GDM1 (cell line): ENCODE measurements around the gene EZR.

Experiments
- DNase-seq: peaks from one replicate; lab custom pipeline; 2025; lab: John Stamatoyannopoulos, UW

The EZR gene

DNA sequence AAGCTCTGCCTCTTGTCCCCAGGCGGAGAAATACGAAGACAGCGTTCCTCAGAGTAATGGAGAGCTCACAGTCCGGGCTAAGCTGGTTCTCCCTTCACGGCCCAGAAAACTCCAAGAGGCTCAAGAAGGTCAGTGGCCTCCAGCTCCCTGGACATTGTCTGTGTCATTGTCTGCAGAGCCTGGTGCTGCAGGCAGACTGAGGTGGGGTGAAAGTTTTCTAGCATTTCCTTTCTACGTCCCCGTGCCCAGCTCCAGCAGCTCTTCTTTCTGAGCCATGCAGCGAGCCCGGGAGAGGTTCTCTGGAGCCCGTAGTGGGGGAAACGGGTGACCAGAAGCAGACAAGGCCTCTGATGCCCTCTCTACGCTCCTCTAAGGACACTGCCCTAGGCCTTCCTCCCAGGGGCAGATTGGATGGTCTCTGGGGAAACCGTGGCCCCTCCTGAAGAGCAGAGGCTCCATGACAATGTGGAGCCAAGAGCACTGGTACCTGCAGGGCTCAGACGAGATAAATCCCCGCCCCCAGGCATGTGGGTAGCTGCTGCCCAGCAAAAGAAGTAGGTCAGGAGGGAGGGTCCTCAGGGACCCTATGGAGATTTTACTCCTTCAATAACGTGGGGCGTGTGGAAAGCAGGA, 58.4 kb downstream of the EZR start:
- DNase-seq, result no peak

DNA sequence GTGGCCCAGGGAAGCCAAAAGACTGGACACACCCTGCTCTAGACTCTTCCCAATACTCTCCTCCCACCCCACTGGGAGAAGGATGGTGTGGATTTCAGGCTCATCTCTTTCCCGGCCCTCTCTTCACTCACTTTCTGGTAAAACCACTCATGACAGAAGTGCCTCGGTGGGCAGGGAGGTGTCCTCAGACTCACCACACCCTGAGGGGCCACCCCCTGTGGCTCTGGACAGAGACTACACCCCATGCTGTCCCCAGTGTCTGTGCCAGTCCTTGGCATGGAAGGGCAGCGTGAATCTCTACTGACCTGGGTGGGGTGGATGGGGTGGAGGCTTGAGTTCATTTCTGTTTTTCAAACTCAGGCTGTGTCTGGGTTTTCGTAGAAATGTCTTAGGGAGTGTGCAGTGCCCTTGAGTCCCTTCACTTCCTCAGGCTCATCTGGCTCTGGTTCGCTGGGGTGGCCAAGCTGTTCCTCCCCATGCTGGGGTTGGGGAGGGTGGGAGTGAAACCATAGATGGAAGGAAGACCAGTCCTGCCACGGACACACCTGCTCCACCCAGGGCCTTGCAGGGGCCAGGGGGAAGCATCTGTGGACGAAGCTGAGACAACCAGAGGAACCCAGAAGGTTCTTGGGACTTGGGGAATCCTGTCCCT, 59.1 kb downstream of the EZR start:
- DNase-seq, result no peak

DNA sequence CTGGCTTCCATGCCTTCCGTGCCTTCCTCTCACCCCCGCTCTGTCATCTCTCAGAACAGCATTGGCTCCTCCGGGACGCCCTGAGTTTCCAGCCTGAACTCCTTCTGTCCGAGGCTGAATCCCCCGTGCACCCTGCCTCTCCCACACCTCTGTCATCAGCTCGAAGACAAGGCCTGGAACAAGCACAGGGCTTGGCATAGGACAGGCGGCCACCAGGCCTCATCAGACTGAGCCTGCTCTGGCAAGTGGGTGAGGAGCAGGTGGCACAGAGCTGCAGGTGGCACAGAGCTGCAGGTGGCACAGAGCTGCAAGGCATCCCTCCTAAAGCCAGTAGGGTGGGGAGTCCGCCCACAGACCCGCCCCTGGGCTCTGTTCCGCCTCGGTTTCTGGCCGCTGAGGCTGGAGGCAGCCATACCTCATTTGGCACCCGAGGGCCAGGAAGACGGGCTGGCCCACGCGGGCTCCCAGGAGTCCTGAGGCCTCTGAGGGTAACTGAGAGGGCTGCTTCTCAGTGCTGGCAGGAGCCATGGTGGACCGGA, 60.2 kb downstream of the EZR start:
- no peak for DNase-seq

DNA sequence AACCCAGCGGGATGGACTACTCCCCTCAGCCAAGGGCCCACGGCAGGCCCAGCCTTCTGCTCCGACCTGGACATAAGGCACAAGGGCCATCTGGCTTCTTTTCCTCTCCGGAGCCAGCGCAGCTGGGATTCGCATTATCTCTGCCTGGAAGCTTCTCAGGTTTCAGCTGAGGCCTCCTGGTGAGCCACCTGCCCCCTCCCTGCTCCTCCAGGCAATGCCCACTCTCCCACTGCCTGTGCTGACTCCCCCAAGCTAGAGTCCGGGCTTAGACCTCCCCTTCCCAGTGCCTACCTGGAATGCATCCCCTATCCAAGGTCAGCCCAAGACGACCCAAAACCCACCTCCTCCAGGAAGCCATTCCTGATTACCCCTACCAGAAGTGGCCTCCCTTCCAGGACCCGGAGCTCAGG, 60.7 kb downstream of the EZR start:
- DNase-seq, result no peak

DNA sequence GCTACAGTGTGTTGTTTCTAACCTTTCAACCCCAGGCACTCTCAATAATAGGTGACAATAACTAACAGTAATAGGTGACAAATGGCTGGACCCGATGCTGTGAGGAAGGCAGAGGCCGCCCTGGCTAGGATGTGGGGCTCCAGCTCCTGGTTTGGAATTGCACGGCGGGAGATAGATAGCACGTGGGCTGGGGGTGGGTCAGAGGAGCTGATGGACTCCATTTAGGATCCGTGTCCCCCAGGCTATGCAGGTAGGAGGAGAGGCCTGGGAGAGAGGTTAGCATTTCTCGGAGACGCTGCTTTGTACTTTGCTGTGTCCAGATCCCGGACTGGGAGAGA, 61.4 kb downstream of the EZR start:
- no peak for DNase-seq

DNA sequence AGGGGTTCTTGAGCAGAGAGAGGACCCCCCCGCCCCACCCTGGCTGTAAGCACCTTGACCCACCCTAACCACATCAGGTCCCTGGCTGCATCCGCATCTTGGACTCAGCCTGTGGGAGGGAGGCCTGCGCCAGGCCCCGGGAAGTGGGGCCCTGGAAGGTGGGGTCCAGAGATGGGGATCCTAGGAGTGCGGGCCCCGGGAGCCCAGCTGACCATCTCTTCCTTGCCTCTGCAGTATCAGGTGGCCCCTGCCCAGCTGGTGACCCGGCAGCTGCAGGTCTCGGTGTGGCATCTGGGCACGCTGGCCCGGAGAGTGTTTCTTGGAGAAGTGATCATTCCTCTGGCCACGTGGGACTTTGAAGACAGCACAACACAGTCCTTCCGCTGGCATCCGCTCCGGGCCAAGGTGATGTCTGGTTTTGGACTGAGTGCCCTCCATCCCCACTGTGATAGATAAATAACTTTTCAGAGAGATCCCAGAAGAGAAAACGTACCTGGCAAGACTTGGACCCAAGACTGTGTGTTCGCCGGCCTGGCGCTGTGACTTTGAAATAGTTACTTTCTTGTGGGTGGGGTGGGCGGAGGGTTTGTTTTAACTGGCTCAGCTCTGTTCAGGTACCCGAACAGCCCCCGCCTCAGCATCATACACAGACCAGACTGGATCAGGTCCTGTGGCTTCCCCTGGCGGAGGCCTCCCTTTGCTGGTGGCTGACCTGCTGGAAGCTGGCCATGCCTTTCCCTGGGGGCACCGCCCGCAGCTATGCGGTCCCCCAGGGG, 62.0 kb downstream of the EZR start:
- no peak for DNase-seq

DNA sequence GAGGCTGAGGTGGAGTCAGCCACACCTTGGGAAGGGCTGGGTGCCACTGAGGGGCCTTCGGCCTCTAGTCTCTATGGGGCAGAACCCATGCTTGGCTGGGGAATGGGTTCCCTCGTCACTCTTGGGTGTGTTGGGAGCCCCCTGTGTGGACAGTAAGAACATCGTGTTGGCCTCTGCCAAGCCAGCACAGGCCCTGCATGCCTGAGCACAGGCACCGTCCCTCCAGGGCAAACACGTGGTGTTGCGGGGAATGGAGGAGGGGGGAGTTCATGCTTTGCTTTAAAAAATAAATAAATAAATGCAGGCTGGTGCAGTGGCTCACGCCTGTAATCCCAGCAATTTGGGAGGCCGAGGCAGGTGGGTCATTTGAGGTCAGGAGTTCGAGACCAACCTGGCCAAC, 63.0 kb downstream of the EZR start:
- DNase-seq, result no peak

DNA sequence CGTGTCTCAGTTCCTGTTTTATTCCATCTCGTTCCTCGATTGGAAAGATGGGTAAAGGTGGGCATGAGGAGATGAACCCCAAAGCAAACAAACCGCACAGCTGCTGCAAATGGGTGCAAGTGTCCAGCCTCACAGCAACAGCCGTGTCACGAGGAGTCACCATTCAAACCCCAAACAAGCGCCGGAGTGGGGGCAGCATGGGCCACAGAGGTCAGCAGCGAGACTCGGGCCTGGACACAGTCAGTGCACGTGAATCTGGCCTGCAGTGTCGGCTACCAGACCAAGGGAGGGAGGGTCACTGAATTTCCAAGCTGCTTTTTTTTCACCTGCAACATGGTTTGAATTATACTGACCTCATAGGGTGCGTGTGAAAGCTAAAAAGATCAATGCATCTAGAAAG, 63.5 kb downstream of the EZR start:
- DNase-seq, result no peak

DNA sequence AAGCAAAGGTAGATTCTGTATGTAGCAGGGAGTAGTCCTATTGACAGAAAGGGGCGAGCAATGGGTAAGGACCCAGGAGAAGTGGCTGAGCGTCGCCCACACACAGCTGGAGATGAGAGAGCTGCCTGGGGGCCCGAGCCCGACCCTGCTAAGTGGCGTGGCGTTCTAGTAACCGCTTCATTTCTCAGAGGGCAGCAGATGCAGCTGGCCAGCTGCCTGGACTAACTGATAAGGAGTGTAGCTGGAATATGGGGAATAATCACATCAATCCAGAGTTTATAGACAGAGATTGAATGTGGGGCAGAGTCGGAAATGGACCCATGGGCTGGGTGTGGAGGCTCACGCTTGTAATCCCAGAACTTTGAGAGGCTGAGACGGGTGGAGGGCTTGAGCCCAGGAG, 64.4 kb downstream of the EZR start:
- no peak for DNase-seq

DNA sequence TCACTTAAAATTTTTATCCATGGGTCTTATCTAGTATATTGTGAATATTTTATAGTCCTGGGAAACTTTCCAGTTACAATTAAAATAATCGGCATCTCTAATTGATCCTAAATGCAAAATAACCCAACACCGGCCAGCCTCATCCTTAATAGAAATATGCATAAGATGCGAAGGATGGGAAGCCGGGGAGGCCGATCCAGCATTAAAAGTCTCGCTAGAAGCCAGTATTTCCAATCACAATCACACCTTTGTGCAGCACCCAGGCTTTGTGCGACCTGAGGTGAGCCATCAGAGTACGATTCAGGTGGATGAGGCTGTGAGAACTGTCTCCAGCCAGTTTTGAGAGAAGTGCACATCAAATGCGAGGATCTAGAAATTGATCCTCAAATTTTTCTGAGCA, 65.4 kb downstream of the EZR start:
- no peak for DNase-seq

DNA sequence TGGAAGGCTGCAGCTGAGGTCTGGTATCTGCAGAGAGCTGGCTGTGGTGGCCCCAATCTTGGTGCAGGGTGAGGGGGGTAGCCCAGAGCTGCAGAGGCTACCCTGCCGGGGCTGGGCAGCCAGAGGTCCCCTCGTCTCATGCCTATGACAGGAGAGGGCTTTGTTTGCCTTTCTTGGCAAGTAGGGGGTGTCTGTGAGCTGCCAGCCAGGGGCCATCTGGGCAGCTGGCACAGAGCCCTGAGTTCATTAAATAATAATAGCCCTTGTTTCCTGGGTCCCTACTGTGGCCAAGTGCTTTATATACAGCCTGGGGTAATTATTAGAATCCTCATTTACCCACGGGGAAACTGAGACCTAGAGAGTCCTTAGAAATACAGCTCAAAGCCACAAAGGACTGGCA, 66.6 kb downstream of the EZR start:
- no peak for DNase-seq

DNA sequence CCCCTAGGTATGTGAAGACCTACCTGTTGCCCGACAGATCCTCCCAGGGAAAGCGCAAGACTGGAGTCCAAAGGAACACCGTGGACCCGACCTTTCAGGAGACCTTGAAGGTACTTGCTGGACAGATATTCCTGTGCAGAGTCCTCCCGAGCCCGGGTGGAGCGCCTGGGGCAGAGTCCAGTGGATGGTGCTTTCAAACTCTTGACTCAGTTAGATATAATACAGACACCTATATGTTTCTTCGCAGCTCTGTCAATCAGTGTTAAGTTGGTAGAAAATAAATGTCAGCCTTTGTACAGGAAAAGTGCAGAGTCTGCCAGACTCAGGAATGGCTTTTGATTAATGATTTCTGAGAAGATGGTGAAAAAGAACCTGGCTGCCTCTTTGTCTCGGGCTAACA, 67.2 kb downstream of the EZR start:
- DNase-seq, result no peak

DNA sequence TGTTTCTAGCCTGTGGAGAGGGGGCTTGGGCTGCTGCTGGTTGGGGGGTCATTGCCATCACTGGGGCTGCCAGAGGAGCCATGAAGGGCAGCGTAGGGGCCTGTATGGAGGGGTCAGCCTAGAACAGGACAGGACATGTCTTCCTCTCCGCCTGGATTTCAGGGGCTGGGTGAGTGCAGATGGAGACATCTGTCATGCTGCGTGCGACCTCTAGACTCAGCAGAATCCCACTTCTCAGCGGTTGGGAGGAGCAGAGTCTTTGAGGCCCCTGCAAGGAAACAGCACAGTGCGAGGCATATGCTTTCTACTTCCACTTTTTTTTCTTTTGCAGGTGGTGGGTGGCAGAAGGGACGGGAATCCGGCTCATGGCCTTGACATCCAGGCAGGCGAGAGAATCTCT, 67.9 kb downstream of the EZR start:
- no peak for DNase-seq

DNA sequence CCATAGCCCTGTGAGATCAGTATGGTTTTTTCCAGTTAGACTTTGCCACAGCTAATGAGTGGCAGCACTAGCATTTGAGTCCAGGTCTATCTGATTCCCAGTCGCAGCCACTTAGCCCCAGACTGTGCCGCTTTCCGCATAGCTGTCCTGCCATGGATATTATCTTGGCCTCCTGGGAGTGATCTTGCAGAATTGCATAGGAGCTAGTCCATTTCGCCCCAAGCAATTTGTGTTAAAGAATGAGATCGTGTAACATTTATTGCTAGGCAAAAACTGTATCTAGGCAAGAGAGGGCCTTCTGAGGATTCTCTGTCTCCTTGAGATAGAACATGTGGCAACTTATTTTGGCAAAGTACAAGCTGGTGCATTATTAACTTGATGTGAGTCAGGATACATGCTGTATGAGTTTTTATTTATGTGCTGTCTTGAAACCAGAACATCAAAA, 74.2 kb downstream of the EZR start:
- DNase-seq, result no peak

DNA sequence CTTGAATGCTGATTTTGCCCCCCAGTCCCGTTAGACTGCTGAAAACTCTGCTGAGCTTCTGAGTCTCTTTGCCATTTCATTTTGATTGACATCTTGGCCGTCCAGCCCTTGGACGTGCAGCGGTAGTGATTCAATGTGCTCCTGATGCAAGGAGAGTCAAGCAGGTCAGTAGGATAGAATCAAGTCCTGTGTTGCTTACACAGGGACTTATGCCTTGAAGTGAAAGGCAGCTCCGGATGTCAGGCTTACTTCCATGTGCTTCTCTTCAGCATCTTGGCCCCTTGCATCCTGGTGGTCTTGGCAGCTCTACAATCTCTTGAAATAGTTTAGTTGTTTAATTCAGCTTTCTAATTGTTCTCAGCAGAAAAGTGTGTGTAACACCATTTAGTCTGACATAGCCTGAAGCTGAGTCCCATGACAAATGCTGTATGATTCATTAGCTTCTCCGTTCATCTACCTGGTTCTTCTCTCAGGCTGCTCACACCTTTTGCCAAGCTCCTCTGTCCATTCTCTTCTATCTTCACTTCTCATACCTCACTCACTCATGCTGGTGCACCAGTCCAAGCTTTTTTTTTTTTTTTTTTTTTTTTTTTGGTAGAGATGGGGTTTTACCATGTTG, 76.0 kb downstream of the EZR start:
- no peak for DNase-seq

DNA sequence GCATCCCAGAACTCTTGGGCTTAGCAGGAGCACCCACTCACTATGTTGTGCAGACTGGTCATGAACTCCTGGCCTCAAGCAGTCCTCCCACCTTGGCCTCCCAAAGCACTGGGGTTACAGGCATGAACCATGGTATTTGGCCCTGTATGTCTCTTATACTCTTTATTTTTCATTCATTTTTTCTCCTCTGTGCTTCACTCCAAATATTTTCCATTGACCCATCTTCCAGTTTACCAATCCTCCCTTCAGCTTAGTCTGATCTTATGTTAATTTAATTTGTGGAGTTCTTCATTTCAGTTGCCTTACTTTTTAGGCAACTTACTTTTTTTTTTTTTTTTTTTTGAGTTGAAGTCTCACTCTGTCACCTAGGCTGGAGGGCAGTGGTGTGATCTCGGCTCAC, 79.5 kb downstream of the EZR start:
- DNase-seq, result no peak

DNA sequence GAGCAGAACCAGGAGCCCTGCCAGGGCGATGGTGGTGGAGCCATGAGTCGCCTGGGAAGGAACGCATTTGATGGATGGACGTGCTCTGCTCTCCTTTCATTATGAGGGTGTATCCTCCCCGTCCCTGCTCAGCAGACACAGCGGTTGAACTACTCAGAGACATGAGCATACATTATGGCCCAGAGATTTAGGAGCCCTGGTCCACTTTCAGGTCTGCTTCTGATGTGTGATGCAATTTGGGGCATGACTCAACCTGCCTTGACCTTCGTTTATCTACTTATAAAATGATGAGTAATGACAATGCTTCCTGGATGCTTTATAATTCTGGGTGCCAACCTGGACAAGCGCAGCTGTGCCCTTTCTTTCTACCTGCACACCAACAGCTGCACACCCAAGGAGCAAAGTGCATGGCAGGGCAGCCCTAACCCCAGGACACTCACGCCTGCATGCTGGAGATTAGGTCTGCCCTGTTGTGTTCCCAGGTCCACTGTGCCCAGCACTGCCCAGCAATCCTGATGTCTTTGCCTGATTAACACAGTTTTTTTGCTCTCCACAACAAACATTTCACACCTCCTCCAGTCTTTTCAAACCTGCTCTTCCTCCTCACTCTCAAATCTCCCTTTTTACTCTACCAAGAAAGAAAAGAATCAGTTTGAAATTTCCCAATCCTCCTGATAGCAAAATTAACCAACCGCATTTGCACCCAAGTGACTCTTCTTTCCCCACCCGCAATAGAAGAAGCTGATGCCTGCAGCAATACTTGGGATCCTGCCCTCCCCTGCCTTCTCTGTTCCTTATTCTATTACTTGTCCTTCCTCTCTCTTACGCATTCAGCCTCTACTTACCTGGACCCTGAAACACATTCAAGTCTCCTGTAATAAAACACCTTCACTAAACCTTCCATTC, 81.2 kb downstream of the EZR start:
- no peak for DNase-seq

DNA sequence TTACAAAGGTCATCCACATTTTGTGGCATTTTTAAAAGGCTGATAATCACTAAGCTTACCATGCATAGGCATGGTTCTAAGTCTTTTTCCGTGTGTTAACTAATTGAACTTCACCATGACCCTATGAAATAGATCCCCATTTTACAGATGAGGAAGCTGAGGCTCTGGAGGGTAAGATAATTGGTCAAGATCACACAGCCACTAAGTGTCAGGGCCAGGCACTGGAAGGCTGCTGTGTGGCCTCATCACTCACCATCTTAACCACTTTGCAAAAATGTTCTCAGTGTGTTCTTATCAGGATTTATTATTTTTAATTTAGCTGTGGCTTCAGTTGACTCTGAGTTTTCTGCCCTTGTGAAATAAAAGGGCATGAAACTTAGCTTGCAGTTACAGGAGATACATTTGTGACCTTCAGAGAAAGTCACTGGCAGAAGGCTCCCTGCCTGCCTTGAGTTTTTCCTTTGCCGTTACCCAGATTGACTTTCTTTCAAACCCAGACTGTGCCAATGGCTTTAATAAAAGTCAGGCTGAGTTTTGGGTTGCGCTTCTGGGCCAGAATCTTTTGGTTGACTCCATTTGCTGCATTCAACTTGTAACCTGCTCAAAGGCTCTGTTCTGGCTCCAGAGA, 82.0 kb downstream of the EZR start:
- no peak for DNase-seq

DNA sequence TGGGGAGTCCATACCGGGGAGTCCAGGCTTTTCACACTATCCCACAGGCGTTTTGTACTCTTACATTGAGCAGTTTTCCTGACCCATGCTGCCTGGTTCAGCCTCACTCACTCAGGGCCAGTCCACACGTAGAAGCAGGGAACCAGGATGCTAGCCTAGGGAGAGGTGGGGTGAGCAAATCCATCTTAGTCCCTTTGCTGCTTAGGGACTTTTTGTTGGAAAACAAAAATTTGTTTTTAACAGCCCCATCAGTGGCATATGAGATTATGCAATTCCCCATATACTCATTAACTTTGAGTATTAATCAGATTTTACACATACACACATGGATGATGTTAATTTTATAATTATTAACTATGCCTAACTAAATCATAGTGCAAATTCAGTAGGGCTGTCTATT, 84.2 kb downstream of the EZR start:
- DNase-seq, result no peak

DNA sequence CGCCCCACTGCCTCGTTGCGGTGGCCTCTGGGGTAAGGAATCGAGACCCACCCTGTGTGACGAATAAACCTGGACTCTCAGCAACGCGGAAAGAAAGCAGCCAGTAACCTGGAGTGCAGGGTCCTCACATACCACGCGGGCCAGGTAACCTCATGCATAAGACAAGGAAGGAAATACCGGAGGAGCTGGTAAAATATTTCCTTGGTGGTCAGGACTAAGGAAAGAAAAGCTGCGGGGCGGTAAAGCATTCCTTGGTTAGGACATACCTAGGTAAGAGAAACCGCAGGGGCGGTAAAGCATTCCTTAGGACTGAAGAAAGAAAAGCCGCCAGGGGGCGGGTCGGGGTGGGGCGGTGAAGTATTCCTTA, 88.6 kb downstream of the EZR start:
- no peak for DNase-seq

DNA sequence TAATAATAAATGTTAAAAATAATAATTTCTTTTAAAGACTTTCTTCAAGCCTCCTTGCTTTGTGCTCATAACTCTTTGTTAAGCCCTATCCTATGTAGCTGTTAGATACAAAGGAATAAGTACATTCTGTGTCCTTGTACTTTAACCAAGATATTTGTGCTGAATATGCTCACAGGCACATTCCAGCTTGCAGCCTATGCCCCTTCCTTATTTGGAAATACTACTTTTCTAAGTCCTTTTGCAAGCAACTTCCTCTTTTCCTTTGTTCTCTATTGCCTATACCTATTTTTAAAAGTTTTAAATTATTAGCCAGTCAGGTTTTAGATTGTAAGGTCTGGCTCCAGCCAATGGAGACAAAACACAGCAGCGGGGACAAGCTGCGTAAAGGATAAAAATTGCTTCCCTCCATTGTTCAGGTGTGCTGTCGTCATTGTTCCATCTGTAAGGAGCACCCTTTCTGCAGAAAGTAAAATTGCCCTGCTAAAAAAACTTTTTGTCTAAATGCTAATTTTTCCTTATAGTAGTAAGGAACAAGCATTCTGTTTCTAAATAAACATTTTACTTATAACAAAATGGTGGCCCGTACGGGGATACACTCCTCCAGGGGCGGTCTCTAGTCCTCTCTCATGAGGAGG, 89.1 kb downstream of the EZR start:
- no peak for DNase-seq
